Measurements from ENCODE around the gene PIPOX.
"Not testable (repeated sequence)": the region's sequence is repeated elsewhere in the genome, so short reads cannot be mapped to it uniquely, and the experiment has no call there.

The PIPOX gene

DNA sequence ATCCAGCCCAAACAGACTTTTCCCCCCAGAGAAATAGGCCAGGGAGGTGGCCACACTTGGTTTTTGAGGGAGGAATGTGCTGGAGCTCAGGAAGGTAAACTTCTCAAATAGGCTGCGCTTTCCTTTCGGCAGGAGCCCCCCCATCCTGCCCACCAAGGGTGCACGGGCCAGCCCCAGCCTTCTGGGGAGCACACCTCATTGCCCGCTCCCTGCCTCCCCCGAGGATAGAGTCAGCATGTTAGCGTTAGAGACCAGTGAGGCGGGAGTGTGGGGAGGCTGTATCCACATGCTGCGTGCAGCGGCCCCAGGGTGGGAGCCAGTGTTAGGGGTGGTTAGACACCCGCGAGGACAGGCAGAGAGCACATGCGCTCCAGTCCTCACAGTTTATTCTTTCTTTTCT, 42.3 kb downstream of the PIPOX start:
- TF ChIP-seq, protein P1, sequence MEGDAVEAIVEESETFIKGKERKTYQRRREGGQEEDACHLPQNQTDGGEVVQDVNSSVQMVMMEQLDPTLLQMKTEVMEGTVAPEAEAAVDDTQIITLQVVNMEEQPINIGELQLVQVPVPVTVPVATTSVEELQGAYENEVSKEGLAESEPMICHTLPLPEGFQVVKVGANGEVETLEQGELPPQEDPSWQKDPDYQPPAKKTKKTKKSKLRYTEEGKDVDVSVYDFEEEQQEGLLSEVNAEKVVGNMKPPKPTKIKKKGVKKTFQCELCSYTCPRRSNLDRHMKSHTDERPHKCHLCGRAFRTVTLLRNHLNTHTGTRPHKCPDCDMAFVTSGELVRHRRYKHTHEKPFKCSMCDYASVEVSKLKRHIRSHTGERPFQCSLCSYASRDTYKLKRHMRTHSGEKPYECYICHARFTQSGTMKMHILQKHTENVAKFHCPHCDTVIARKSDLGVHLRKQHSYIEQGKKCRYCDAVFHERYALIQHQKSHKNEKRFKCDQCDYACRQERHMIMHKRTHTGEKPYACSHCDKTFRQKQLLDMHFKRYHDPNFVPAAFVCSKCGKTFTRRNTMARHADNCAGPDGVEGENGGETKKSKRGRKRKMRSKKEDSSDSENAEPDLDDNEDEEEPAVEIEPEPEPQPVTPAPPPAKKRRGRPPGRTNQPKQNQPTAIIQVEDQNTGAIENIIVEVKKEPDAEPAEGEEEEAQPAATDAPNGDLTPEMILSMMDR (IDR thresholded peaks at IDR 0.05; ENCODE audit: insufficient read depth, missing control alignments) = no peak
- FAIRE-seq (no peak), DNase-seq (ENCODE audit: insufficient read length, low spot score) (no peak)

DNA sequence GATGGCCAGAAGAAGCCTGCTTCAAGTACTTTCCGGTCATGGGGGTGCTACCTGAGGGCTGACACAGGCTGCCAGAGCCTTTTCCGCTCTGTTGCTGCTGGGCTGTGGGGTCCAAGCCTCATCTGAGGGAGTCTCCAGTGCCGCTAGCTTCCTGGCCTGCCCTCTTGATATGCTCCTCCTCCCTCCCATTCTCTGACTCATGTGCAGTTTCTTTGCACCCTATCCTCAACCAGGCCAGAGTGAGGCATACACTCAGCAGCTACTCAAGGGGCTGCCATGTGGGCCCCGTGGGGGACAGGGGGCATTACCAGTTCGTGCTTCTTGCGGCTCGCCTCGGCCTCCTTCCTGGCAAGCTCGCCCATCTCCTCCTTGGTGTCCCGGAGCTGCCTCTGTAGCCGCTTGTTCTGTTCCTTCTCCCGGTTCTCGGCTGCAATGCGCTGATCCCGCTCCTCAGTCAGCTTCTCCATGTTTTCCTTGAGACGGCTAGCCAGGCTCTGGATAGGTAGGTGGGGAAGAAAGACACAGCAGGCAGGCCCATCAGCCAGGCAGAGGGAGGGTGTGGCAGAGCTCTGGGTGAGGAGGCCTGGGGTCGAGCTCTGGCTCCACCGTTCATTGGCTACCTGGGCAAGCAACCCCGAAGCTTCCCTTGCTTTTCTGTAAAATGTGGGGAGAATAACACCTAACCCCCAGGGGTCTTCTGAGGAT, 43.8 kb downstream of the PIPOX start:
- DNase-seq (ENCODE audit: insufficient read length, low spot score) = no peak
- no peak for FAIRE-seq
- TF ChIP-seq, protein P1 (IDR thresholded peaks at IDR 0.05; ENCODE audit: insufficient read depth, missing control alignments) = no peak

- not testable (repeated sequence) for FAIRE-seq; DNase-seq (ENCODE audit: insufficient read length, low spot score)
These were observed 45.8 kb downstream of the PIPOX start for GRCh38 chr17:29088782-29089181.

DNA sequence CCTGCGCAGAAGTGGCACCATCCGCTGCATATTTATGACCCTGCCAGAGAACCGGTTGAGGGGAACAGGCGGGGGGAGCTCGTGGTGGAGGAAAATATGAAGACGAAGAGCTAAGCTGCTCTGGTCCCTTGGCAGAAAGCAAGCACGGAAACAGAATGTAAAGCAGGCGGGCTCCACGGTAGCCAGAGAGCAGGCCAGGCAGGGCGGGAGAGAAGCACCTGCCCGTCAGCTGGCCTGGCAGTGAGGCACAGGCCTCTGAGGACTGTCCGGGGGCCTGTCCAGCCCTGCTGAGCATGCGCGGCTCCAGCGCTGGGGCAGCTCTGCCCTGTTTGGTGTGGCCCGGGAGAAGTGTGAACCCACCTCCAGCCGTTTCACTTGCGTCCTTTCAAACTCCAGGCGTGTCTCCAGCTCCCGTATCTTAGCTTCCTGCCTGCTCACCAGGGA, 46.7 kb downstream of the PIPOX start:
- TF ChIP-seq, protein P1 (IDR thresholded peaks at IDR 0.05; ENCODE audit: insufficient read depth, missing control alignments) = no peak
- DNase-seq (ENCODE audit: insufficient read length, low spot score) (no peak), FAIRE-seq (no peak)

DNA sequence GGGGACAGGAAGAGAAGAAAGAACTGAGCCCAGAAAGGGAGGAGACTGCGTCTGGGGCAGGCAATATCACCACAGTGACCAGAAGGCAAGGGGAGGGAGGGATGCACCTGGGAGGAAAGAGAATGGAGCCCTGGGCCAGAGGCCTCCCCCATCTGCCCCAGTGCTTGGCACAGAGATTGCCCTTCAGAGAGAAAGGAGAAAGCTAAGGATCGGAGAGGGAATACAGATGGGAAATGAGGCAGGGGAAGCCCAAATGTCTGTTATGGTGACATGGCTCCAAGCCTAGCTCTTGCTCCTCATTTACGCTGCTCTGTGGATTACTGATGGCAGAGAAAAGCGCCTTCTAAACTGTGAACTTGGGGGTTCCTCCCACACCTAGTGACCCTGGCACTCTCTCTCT, 47.2 kb downstream of the PIPOX start:
- no peak for FAIRE-seq
- TF ChIP-seq, protein P1 (IDR thresholded peaks at IDR 0.05; ENCODE audit: insufficient read depth, missing control alignments) = no peak
- DNase-seq (ENCODE audit: insufficient read length, low spot score) = no peak

DNA sequence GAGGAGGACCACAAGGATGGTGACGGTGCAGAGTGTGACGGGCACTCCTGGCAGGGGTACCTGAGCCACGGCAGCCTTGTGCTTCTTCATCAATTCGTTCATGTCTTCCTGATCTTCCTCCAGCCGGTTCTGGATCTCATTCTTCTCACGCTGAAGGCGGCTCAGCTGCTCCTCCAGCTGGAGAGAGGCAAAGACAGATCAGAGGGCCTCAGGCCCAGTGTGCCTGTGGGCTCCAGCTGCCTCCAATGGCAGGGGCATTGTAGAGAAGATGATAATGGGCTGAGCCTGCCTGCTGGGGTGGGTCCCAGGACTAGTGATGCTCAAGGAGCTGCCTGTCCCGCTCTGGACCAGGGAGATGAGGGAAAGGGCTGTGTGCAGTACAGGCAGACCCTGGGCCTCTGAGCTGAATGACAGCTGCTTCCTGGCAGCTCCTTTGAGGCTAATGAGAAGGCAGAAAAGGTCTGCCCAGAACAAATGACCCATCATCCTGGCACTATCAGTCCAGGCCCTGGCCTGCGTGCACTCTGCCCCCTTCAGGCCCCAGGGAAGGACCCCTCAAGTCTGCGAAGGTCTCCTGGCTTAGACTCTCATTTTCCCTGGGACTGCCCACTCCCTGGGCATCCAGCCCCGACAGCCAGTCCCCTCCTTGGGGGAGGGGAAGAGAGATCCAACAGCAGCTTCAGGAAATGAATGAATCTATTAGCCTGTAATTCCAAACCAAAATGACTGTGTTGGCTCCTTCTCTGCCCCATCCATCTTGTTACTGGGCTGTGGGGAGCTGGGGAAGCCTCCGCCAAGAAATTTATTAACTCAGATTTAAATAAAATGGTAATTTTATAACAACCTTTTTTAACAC, 48.0 kb downstream of the PIPOX start:
- TF ChIP-seq, protein P1 (IDR thresholded peaks at IDR 0.05; ENCODE audit: insufficient read depth, missing control alignments) = peak; percentile 18
- DNase-seq (ENCODE audit: insufficient read length, low spot score) (no peak), FAIRE-seq (no peak)

- DNase-seq (ENCODE audit: insufficient read length, low spot score) (peak; percentile 62), FAIRE-seq (no peak)
- TF ChIP-seq, protein P1 (IDR thresholded peaks at IDR 0.05; ENCODE audit: insufficient read depth, missing control alignments) = peak; percentile 24
These were observed 48.8 kb downstream of the PIPOX start for GRCh38 chr17:29091606-29092289.
